IMR-90 (cell line): Measurements from ENCODE around the gene MYLK4.

Source experiments
- CEBPB ChIP-seq: IDR thresholded peaks from 2 replicates; pipeline ENCODE4 v1.6.1; 2012; ENCODE audit warnings: low read depth, low read length, improper control_type of control experiment
- MAFK ChIP-seq: IDR thresholded peaks from 2 replicates; pipeline ENCODE4 v1.6.1; 2012; ENCODE audit warnings: low read depth, low read length, improper control_type of control experiment
- MAZ ChIP-seq: IDR thresholded peaks from 2 replicates; pipeline ENCODE4 v1.6.1; 2012; ENCODE audit warnings: low read depth, mild to moderate bottlenecking, low read length, improper control_type of control experiment, moderate library complexity, borderline replicate concordance
- MXI1 ChIP-seq: IDR thresholded peaks from 2 replicates; pipeline ENCODE4 v1.6.1; 2012; ENCODE audit warnings: low read depth, mild to moderate bottlenecking, low read length, moderate library complexity, borderline replicate concordance
- POLR2A ChIP-seq: IDR thresholded peaks from 2 replicates; pipeline ENCODE4 v1.6.1; 2012; ENCODE audit warnings: mild to moderate bottlenecking, low read depth, low read length
- RAD21 ChIP-seq: IDR thresholded peaks from 2 replicates; pipeline ENCODE4 v1.6.1; 2012; ENCODE audit warnings: low read length, improper control_type of control experiment
- SMC3 ChIP-seq: fragments of 150-350 bp; IDR thresholded peaks from 2 replicates; pipeline ENCODE4 v1.6.1; 2016; ENCODE audit warnings: low read depth, mild to moderate bottlenecking, antibody characterized with exemption, low read length, moderate library complexity
- TF ChIP-seq, protein P1 (sequence below): conservative IDR thresholded peaks from 2 replicates; pipeline ENCODE4 v1.5.1; 2012; ENCODE audit warnings: mild to moderate bottlenecking, low read depth, low read length, improper control_type of control experiment
- TF ChIP-seq, protein P2 (sequence below): fragments of 150-350 bp; IDR thresholded peaks from 2 replicates; pipeline ENCODE4 v1.6.1; 2016; ENCODE audit warnings: low read depth, mild to moderate bottlenecking, low read length, moderate library complexity, borderline replicate concordance

DNA sequence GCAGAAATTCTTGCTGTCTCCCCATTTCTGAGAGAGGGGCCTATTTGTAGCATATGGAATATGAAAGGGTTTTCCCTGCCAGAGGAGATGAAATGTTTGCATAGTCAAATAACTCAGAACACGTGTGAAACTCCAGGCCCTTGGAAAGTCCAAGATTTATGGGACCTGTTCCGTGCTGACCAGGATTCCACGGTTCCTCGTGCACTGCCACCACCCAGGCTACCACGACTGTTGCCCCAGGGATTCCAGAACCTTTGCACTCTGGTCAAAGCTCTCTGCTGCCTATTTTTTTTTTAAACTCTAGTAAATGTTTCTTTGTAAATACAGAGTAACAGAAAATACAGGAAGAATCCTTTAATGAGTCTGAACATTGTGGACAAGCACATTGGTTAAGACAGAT lies 35.0 kb downstream of the MYLK4 start:
- no peak for TF ChIP-seq CEBPB
- TF ChIP-seq, protein P1, sequence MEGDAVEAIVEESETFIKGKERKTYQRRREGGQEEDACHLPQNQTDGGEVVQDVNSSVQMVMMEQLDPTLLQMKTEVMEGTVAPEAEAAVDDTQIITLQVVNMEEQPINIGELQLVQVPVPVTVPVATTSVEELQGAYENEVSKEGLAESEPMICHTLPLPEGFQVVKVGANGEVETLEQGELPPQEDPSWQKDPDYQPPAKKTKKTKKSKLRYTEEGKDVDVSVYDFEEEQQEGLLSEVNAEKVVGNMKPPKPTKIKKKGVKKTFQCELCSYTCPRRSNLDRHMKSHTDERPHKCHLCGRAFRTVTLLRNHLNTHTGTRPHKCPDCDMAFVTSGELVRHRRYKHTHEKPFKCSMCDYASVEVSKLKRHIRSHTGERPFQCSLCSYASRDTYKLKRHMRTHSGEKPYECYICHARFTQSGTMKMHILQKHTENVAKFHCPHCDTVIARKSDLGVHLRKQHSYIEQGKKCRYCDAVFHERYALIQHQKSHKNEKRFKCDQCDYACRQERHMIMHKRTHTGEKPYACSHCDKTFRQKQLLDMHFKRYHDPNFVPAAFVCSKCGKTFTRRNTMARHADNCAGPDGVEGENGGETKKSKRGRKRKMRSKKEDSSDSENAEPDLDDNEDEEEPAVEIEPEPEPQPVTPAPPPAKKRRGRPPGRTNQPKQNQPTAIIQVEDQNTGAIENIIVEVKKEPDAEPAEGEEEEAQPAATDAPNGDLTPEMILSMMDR = no peak
- TF ChIP-seq RAD21 = no peak
- no peak for TF ChIP-seq MAZ
- no peak for TF ChIP-seq POLR2A
- TF ChIP-seq SMC3 = no peak
- no peak for TF ChIP-seq MAFK
- no peak for TF ChIP-seq MXI1
- TF ChIP-seq, protein P2, sequence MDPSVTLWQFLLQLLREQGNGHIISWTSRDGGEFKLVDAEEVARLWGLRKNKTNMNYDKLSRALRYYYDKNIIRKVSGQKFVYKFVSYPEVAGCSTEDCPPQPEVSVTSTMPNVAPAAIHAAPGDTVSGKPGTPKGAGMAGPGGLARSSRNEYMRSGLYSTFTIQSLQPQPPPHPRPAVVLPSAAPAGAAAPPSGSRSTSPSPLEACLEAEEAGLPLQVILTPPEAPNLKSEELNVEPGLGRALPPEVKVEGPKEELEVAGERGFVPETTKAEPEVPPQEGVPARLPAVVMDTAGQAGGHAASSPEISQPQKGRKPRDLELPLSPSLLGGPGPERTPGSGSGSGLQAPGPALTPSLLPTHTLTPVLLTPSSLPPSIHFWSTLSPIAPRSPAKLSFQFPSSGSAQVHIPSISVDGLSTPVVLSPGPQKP = no peak
